22Rv1 (cell line): Measurements from ENCODE around the gene TUBB4B.

Source experiments
- CTCF ChIP-seq: fragments of 450-650 bp; IDR thresholded peaks from 2 replicates; pipeline ENCODE4 v1.5.1; 2017; ENCODE audit warnings: mild to moderate bottlenecking
- ZFX ChIP-seq: fragments of 450-650 bp; IDR thresholded peaks from 2 replicates; pipeline ENCODE4 v1.6.1; 2017; ENCODE audit warnings: antibody characterized with exemption, borderline replicate concordance

- no peak for TF ChIP-seq CTCF
- TF ChIP-seq ZFX, result no peak
Measured at GRCh38 chr9:137253717-137254623, 12.9 kb downstream of the TUBB4B start.
